ENCODE measurements around the gene PRR16.

PRR16 gene

GRCh38 chr5:120466341-120467006, 2.4 kb downstream of the PRR16 start:
- H2AFZ ChIP-seq (ENCODE audit: low read length): no peak overlapping the region

GRCh38 chr5:120471971-120472370, 7.9 kb downstream of the PRR16 start:
- H3K9ac ChIP-seq (ENCODE audit: low read length): no peak overlapping the region
- H3K4me1 ChIP-seq (ENCODE audit: low read length): no peaks in the 10 kb centered on the region
- H3K9me3 ChIP-seq (replicated peaks; ENCODE audit: insufficient read depth, low read length): no peaks in the 10 kb centered on the region
- no peak overlapping the region for H3K4me3 ChIP-seq (ENCODE audit: low read length)
- H2AFZ ChIP-seq (ENCODE audit: low read length): no peak overlapping the region
- H3F3A ChIP-seq (ENCODE audit: insufficient read depth, low read length): no peaks in the 10 kb centered on the region
- H3K4me2 ChIP-seq (ENCODE audit: low read depth, low read length): no peak overlapping the region
- H4K20me1 ChIP-seq (ENCODE audit: insufficient read depth, low read length): no peaks in the 10 kb centered on the region
- H3K79me2 ChIP-seq (ENCODE audit: low read length): no peaks in the 10 kb centered on the region
- H3K9me2 ChIP-seq (replicated peaks; ENCODE audit: insufficient read depth, low read length): no peaks in the 10 kb centered on the region
- DNase-seq: no peak
- no peak overlapping the region for H3K27ac ChIP-seq (ENCODE audit: low read length)
- H3K27me3 ChIP-seq (replicated peaks; ENCODE audit: insufficient read depth, low read length): no peaks in the 10 kb centered on the region
- TF ChIP-seq EZH2phosphoT487 (IDR thresholded peaks at IDR 0.05; ENCODE audit: low read length): no peak
- no peaks in the 10 kb centered on the region for H3K36me3 ChIP-seq (replicated peaks; ENCODE audit: insufficient read depth, low read length)

More at GRCh38 chr5:120466341-120467006, 2.4 kb downstream of the PRR16 start:
- H3K9me2 ChIP-seq (replicated peaks; ENCODE audit: insufficient read depth, low read length): no peaks in the 10 kb centered on the region
- H3K4me1 ChIP-seq (ENCODE audit: low read length): 0 out of 2 replicates have a peak, but pooled peaks cover 6% of the 10 kb centered on the region
- H3K27me3 ChIP-seq (replicated peaks; ENCODE audit: insufficient read depth, low read length): peaks cover 15% of the 10 kb centered on the region
- H3K4me3 ChIP-seq (ENCODE audit: low read length): no peak overlapping the region
- H3K4me2 ChIP-seq (ENCODE audit: low read depth, low read length): no peak overlapping the region
- H3F3A ChIP-seq (ENCODE audit: insufficient read depth, low read length): no peaks in the 10 kb centered on the region
- no peak overlapping the region for H3K9ac ChIP-seq (ENCODE audit: low read length)
- no peak for DNase-seq
- no peaks in the 10 kb centered on the region for H4K20me1 ChIP-seq (ENCODE audit: insufficient read depth, low read length)
- H3K27ac ChIP-seq (ENCODE audit: low read length): no peak overlapping the region
- no peaks in the 10 kb centered on the region for H3K36me3 ChIP-seq (replicated peaks; ENCODE audit: insufficient read depth, low read length)
- no peaks in the 10 kb centered on the region for H3K79me2 ChIP-seq (ENCODE audit: low read length)
- no peak for TF ChIP-seq CTCF (IDR thresholded peaks at IDR 0.05; ENCODE audit: low read length)
- TF ChIP-seq EZH2phosphoT487 (IDR thresholded peaks at IDR 0.05; ENCODE audit: low read length): no peak
- no peak for TF ChIP-seq EZH2 (optimal IDR thresholded peaks at IDR 0.05; ENCODE audit: low read depth, low read length)
- H3K9me3 ChIP-seq (replicated peaks; ENCODE audit: insufficient read depth, low read length): no peaks in the 10 kb centered on the region

GRCh38 chr5:120472911-120473310, 8.8 kb downstream of the PRR16 start:
- H3K27me3 ChIP-seq (replicated peaks; ENCODE audit: insufficient read depth, low read length): no peaks in the 10 kb centered on the region
- no peak overlapping the region for H2AFZ ChIP-seq (ENCODE audit: low read length)
- TF ChIP-seq EZH2 (optimal IDR thresholded peaks at IDR 0.05; ENCODE audit: low read depth, low read length): no peak
- no peak for TF ChIP-seq CTCF (IDR thresholded peaks at IDR 0.05; ENCODE audit: low read length)
- no peak for TF ChIP-seq EZH2phosphoT487 (IDR thresholded peaks at IDR 0.05; ENCODE audit: low read length)
- no peaks in the 10 kb centered on the region for H4K20me1 ChIP-seq (ENCODE audit: insufficient read depth, low read length)
- H3F3A ChIP-seq (ENCODE audit: insufficient read depth, low read length): no peaks in the 10 kb centered on the region
- no peaks in the 10 kb centered on the region for H3K4me1 ChIP-seq (ENCODE audit: low read length)
- no peaks in the 10 kb centered on the region for H3K36me3 ChIP-seq (replicated peaks; ENCODE audit: insufficient read depth, low read length)
- no peaks in the 10 kb centered on the region for H3K9me3 ChIP-seq (replicated peaks; ENCODE audit: insufficient read depth, low read length)
- H3K9me2 ChIP-seq (replicated peaks; ENCODE audit: insufficient read depth, low read length): no peaks in the 10 kb centered on the region
- no peak overlapping the region for H3K4me2 ChIP-seq (ENCODE audit: low read depth, low read length)
- DNase-seq: no peak
- H3K27ac ChIP-seq (ENCODE audit: low read length): no peak overlapping the region
- no peaks in the 10 kb centered on the region for H3K79me2 ChIP-seq (ENCODE audit: low read length)
- H3K4me3 ChIP-seq (ENCODE audit: low read length): no peak overlapping the region
- no peak overlapping the region for H3K9ac ChIP-seq (ENCODE audit: low read length)

GRCh38 chr5:120473332-120473731, 9.2 kb downstream of the PRR16 start:
- Histone ChIP-seq H3K4me2 (ENCODE audit: low read depth, low read length) (no peak overlapping the region), H3K9me3 (replicated peaks; ENCODE audit: insufficient read depth, low read length) (no peaks in the 10 kb centered on the region)
- TF ChIP-seq EZH2 (optimal IDR thresholded peaks at IDR 0.05; ENCODE audit: low read depth, low read length) (no peak), EZH2phosphoT487 (IDR thresholded peaks at IDR 0.05; ENCODE audit: low read length) (no peak), CTCF (IDR thresholded peaks at IDR 0.05; ENCODE audit: low read length) (no peak)

More at GRCh38 chr5:120473332-120473731, 9.2 kb downstream of the PRR16 start:
- Histone ChIP-seq H3K4me3 (ENCODE audit: low read length) (no peak overlapping the region), H3K9me2 (replicated peaks; ENCODE audit: insufficient read depth, low read length) (no peaks in the 10 kb centered on the region), H3K4me1 (ENCODE audit: low read length) (no peaks in the 10 kb centered on the region), H3K27ac (ENCODE audit: low read length) (no peak overlapping the region), H3F3A (ENCODE audit: insufficient read depth, low read length) (no peaks in the 10 kb centered on the region), H3K36me3 (replicated peaks; ENCODE audit: insufficient read depth, low read length) (no peaks in the 10 kb centered on the region), H3K9ac (ENCODE audit: low read length) (no peak overlapping the region), H3K79me2 (ENCODE audit: low read length) (no peaks in the 10 kb centered on the region), H2AFZ (ENCODE audit: low read length) (no peak overlapping the region), H4K20me1 (ENCODE audit: insufficient read depth, low read length) (no peaks in the 10 kb centered on the region), H3K27me3 (replicated peaks; ENCODE audit: insufficient read depth, low read length) (no peaks in the 10 kb centered on the region)
- no peak for DNase-seq
